Nephron progenitor cell (in vitro differentiated cells): ENCODE data around the gene ABCB8.

Experiments used
- DNase-seq: peaks from one replicate; pipeline ENCODE4 v3.0.0; 2021
- H3K27ac Mint-ChIP-seq: 2 replicates; pipeline ENCODE4 v1.8.0; 2021; ENCODE audit warnings: mild to moderate bottlenecking, moderate library complexity, mixed read lengths
- H3K27me3 Mint-ChIP-seq: 2 replicates; pipeline ENCODE4 v1.8.0; 2021; ENCODE audit warnings: mild to moderate bottlenecking, low read depth, mixed read lengths; ENCODE audit not compliant: poor library complexity
- H3K36me3 Mint-ChIP-seq: 2 replicates; pipeline ENCODE4 v1.8.0; 2021; ENCODE audit warnings: low read depth, mixed read lengths
- H3K4me1 Mint-ChIP-seq: 2 replicates; pipeline ENCODE4 v1.8.0; 2021; ENCODE audit warnings: mixed read lengths
- H3K4me3 Mint-ChIP-seq: 2 replicates; pipeline ENCODE4 v1.8.0; 2021; ENCODE audit warnings: mild to moderate bottlenecking, moderate library complexity, mixed read lengths
- H3K9me3 Mint-ChIP-seq: 2 replicates; pipeline ENCODE4 v1.8.0; 2021; ENCODE audit warnings: mild to moderate bottlenecking, moderate library complexity, mixed read lengths
- CTCF ChIP-seq: fragments of 200-600 bp; sonication (generic); IDR thresholded peaks from 2 replicates; pipeline ENCODE4 v1.5.0; 2021; ENCODE audit warnings: antibody characterized with exemption

The ABCB8 gene

DNA sequence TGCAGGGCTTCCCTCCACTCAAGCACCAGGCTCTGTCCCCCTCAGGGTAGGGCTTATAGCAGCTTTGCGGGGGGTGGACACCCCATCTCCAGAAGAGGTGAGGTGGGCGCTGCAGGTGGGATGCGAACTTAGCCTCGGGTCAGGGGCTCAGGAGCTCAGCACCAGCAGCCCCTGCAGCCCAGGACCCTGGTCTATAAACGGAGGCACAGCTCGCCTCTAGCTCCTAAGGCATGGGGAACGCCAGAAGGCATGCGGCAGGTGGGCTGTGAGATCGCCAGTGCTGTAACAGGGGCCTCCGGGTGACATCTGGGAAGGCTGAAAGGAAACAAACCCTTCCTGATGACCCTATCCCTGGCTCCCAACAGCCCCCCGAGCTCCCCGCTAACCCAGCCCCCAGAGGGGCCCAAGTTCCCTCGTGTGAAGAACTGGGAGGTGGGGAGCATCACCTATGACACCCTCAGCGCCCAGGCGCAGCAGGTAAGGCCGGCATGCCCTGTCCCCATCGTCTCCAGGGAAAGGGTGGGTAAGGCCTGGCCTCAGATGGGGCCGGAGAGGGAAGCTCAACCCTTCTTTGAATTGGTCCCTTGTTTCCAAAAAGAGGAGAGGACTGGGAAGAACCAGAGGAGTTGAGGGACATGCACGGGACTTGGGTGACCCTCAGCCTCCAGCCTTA, 33.3 kb upstream of the ABCB8 start:
- Mint-ChIP-seq H3K27ac (no peak overlapping the region), H3K36me3 (no peaks in the 10 kb centered on the region), H3K4me3 (no peak overlapping the region), H3K4me1 (peaks cover 37% of the 10 kb centered on the region), H3K9me3 (peaks cover 11% of the 10 kb centered on the region), H3K27me3 (peaks cover 7% of the 10 kb centered on the region)
- TF ChIP-seq CTCF: no peak
- DNase-seq: no peak

DNA sequence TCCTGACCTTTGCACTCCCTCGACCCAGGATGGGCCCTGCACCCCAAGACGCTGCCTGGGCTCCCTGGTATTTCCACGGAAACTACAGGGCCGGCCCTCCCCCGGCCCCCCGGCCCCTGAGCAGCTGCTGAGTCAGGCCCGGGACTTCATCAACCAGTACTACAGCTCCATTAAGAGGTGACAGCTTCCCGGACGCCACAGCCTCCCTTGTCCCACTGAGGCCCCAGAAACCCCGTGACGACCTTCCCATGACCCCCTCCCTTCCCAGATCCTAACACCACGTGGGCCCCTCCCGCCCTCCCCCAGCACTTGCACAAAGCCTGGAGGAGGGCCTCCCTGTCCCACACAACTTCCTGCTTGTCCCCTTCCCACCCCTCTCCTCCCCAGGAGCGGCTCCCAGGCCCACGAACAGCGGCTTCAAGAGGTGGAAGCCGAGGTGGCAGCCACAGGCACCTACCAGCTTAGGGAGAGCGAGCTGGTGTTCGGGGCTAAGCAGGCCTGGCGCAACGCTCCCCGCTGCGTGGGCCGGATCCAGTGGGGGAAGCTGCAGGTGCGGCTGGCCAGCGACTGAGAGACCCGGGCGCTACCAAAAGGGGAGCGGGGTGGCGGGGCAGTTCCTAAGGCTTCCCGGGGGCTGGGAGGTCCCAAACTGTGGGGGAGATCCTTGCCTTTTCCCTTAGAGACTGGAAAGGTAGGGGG, 31.7 kb upstream of the ABCB8 start:
- peaks cover 44% of the 10 kb centered on the region for H3K4me1 Mint-ChIP-seq
- no peak for DNase-seq
- TF ChIP-seq CTCF: no peak
- no peaks in the 10 kb centered on the region for H3K36me3 Mint-ChIP-seq
- H3K27me3 Mint-ChIP-seq: no peaks in the 10 kb centered on the region
- no peak overlapping the region for H3K27ac Mint-ChIP-seq
- H3K9me3 Mint-ChIP-seq: no peaks in the 10 kb centered on the region
- H3K4me3 Mint-ChIP-seq: no peak overlapping the region

- Mint-ChIP-seq H3K27me3 (no peaks in the 10 kb centered on the region), H3K36me3 (no peaks in the 10 kb centered on the region), H3K27ac (no peak overlapping the region), H3K4me1 (peaks cover 44% of the 10 kb centered on the region), H3K9me3 (no peaks in the 10 kb centered on the region), H3K4me3 (no peak overlapping the region)
- TF ChIP-seq CTCF: no peak
- no peak for DNase-seq
Measured at GRCh38 chr7:150997075-150997511, 31.2 kb upstream of the ABCB8 start.

DNA sequence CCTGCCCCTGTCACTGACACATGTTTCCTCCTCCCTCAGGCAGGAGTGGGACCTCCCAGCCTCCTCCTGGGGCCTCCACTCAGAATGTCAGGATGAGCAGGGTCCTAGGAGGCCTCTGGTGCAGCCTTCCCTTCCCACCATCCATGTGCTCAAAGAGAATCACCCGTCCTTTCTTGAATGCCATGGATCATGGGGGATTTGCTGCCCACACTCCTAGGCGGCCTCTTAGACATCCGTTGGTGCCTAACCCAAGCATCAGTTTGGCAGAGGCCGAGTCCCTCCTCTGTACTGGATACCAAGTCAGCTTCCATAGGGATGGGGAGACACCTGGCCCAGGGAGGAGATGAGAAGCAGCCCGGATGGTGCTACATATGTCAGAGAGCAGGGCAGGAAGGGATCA, 30.4 kb upstream of the ABCB8 start:
- peak overlapping the region; percentile 37 for H3K27ac Mint-ChIP-seq
- H3K4me3 Mint-ChIP-seq: no peak overlapping the region

DNA sequence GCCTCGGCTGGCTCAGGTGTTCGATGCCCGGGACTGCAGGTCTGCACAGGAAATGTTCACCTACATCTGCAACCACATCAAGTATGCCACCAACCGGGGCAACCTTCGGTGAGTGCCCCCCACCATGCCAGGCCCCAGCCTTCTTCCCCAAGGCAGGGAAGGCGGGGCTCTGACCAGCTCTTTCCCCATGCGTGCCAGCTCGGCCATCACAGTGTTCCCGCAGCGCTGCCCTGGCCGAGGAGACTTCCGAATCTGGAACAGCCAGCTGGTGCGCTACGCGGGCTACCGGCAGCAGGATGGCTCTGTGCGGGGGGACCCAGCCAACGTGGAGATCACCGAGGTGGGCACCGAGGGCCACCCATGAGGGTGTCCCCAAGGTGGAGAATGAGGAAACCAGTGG, 29.9 kb upstream of the ABCB8 start:
- no peak for DNase-seq
- Mint-ChIP-seq H3K27ac (no peak overlapping the region), H3K36me3 (no peaks in the 10 kb centered on the region), H3K27me3 (no peaks in the 10 kb centered on the region), H3K9me3 (no peaks in the 10 kb centered on the region), H3K4me1 (peaks cover 36% of the 10 kb centered on the region), H3K4me3 (no peak overlapping the region)
- no peak for TF ChIP-seq CTCF

More for the DNA sequence above, 30.4 kb upstream of the ABCB8 start:
- TF ChIP-seq CTCF: no peak
- no peaks in the 10 kb centered on the region for H3K36me3 Mint-ChIP-seq
- H3K4me1 Mint-ChIP-seq: peaks cover 39% of the 10 kb centered on the region
- H3K9me3 Mint-ChIP-seq: no peaks in the 10 kb centered on the region
- no peaks in the 10 kb centered on the region for H3K27me3 Mint-ChIP-seq
- DNase-seq: no peak

DNA sequence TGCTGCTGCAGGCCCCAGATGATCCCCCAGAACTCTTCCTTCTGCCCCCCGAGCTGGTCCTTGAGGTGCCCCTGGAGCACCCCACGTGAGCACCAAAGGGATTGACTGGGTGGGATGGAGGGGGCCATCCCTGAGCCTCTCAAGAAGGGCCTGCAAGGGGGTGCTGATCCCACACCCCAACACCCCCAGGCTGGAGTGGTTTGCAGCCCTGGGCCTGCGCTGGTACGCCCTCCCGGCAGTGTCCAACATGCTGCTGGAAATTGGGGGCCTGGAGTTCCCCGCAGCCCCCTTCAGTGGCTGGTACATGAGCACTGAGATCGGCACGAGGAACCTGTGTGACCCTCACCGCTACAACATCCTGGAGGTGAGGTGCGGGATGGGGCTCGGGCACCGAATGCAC, 29.2 kb upstream of the ABCB8 start:
- no peak for TF ChIP-seq CTCF
- DNase-seq: no peak
- H3K9me3 Mint-ChIP-seq: no peaks in the 10 kb centered on the region
- no peak overlapping the region for H3K4me3 Mint-ChIP-seq
- H3K27me3 Mint-ChIP-seq: no peaks in the 10 kb centered on the region
- no peaks in the 10 kb centered on the region for H3K36me3 Mint-ChIP-seq
- peaks cover 32% of the 10 kb centered on the region for H3K4me1 Mint-ChIP-seq
- no peak overlapping the region for H3K27ac Mint-ChIP-seq
